ENCODE results near the gene CAP2.
"Not testable (repeated sequence)": the region's sequence is repeated elsewhere in the genome, so short reads cannot be mapped to it uniquely, and the experiment has no call there.

The CAP2 gene

GRCh38 chr6:17577059-17577458 is 183.7 kb downstream of the CAP2 start:
- TF ChIP-seq, protein P1, sequence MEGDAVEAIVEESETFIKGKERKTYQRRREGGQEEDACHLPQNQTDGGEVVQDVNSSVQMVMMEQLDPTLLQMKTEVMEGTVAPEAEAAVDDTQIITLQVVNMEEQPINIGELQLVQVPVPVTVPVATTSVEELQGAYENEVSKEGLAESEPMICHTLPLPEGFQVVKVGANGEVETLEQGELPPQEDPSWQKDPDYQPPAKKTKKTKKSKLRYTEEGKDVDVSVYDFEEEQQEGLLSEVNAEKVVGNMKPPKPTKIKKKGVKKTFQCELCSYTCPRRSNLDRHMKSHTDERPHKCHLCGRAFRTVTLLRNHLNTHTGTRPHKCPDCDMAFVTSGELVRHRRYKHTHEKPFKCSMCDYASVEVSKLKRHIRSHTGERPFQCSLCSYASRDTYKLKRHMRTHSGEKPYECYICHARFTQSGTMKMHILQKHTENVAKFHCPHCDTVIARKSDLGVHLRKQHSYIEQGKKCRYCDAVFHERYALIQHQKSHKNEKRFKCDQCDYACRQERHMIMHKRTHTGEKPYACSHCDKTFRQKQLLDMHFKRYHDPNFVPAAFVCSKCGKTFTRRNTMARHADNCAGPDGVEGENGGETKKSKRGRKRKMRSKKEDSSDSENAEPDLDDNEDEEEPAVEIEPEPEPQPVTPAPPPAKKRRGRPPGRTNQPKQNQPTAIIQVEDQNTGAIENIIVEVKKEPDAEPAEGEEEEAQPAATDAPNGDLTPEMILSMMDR (IDR thresholded peaks at IDR 0.05; ENCODE audit: extremely low read depth, insufficient read depth, missing control alignments) = no peak
- in situ Hi-C loops (cut with MboI; ENCODE audit: low pct_unique_long_range_greater_than_20kb, low sequenced_read_pairs, unreplicated experiment) = loop anchor here (25.0 kb wide), 2 partner anchors 235 to 415 kb away; no protein-coding TSS in a partner anchor
- DNase-seq (ENCODE audit: low spot score) = no peak

DNA sequence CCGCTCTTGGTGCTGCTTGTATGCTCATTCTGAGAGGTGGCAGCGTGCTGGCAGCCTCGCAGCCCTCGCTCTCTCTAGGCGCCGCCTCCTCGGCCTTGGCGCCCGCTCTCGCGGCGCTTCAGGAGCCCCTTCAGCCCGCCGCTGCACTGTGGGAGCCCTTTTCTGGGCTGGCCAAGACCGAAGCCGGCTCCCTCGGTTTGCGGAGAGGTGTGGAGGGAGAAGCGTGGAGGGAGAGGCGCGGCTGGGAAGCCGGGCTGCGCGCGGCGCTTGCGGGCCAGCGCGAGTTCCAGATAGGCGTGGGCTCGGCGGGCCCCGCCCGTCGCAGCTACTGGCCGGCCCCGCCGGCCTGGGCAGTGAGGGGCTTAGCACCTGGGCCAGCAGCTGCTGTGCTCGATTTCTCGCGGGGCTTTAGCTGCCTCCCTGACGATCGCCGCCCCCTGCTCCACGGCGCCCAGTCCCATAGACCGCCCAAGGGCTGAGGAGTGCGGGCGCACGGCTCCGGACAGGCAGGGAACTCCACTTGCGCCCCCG is 187.2 kb downstream of the CAP2 start:
- no peak for DNase-seq (ENCODE audit: low spot score)
- TF ChIP-seq, protein P1 (IDR thresholded peaks at IDR 0.05; ENCODE audit: extremely low read depth, insufficient read depth, missing control alignments) = no peak
- in situ Hi-C loops (cut with MboI; ENCODE audit: low pct_unique_long_range_greater_than_20kb, low sequenced_read_pairs, unreplicated experiment) = loop anchor here (25.0 kb wide), 2 partner anchors 232 to 418 kb away; no protein-coding TSS in a partner anchor

DNA sequence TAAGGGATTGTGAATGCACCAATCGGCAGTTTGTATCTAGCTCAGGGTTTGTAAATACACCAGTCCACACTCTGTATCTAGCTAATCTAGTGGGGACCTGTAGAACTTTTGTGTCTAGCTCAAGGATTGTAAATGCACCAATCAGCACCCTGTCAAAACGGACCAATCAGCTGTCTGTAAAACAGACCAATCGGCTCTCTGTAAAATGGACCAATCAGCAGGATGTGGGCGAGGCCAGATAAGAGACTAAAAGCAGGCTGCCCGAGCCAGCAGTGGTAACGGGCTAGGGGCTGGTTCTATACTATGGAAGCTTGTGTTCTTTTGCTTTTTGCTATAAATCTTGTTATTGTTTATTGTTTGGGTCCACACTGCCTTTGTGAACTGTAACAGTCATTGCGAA is 187.9 kb downstream of the CAP2 start:
- in situ Hi-C loops (cut with MboI; ENCODE audit: low pct_unique_long_range_greater_than_20kb, low sequenced_read_pairs, unreplicated experiment) = loop anchor here (25.0 kb wide), 2 partner anchors 231 to 419 kb away; no protein-coding TSS in a partner anchor
- DNase-seq (ENCODE audit: low spot score) = not testable (repeated sequence)

- no peak for DNase-seq (ENCODE audit: low spot score)
- TF ChIP-seq, protein P1 (IDR thresholded peaks at IDR 0.05; ENCODE audit: extremely low read depth, insufficient read depth, missing control alignments) = no peak
- in situ Hi-C loops (cut with MboI; ENCODE audit: low pct_unique_long_range_greater_than_20kb, low sequenced_read_pairs, unreplicated experiment) = loop anchor here (25.0 kb wide), 2 partner anchors 228 to 422 kb away; no protein-coding TSS in a partner anchor
Observed at GRCh38 chr6:17583811-17584210, 190.4 kb downstream of the CAP2 start.

DNA sequence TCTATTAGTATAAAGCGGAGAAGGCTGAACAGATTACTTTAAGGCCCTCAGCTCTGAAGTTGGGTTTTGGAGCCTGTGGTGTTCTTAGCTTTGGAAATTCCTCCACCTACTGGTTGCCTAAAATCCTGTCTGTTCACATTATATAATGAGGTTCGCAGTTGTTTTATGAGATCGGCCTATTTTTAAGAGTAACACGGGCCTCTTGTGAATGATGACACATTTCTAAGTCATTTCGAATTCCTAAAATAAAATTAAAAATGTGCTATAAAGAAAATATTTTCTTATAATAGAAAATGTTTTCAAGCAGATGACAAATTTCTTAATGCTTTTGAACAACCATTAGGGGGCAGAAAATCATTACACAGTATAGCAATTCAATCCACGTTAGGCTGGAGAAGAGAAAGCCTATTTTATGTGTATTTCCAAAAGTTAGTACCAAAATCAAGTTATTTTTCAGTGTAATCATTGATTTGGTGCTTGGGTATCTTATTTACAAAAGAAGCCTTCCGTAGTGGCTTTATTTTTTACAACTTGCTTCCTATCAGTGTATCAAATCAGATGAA is 190.9 kb downstream of the CAP2 start:
- TF ChIP-seq, protein P1 (IDR thresholded peaks at IDR 0.05; ENCODE audit: extremely low read depth, insufficient read depth, missing control alignments) = peak; percentile 52
- in situ Hi-C loops (cut with MboI; ENCODE audit: low pct_unique_long_range_greater_than_20kb, low sequenced_read_pairs, unreplicated experiment) = loop anchor here (25.0 kb wide), 2 partner anchors 228 to 422 kb away; no protein-coding TSS in a partner anchor
- peak; percentile 71 for DNase-seq (ENCODE audit: low spot score)

DNA sequence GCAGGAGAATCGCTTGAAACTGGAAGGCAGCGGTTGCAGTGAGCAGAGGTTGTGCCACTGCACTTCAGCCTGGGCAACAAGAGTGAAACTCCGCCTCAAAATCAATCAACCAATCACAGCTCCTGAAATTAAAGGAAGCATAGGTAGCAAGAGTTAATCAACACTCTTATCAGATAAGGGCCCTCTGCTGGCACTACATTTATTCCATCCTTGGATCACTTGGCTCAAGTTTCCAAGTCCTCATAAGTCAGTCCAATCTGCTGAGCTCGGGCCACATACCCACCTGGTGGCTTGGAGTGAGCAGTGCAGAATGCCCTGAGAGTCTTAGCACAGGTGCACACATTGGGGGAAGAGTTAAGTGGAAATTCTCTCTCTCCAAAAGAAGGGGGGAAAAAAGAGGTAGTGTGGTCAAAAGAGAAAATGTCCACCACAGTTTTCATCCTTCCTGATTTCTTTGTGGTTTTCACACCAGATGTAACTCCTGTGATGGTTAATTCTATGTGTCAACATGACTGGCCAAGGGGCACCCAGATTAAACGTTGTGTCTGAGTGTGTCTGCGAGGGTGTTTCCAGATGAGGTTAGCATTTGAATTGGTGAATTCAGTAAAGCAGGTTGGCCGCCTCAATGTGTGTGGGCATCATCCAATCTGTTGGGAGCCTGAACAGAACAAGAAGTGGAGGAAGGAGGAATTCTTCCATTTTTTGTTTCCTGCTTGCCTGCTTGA is 192.5 kb downstream of the CAP2 start:
- in situ Hi-C loops (cut with MboI; ENCODE audit: low pct_unique_long_range_greater_than_20kb, low sequenced_read_pairs, unreplicated experiment) = loop anchor here (25.0 kb wide), 2 partner anchors 226 to 424 kb away; no protein-coding TSS in a partner anchor
- DNase-seq (ENCODE audit: low spot score) = no peak
- TF ChIP-seq, protein P1 (IDR thresholded peaks at IDR 0.05; ENCODE audit: extremely low read depth, insufficient read depth, missing control alignments) = no peak

DNA sequence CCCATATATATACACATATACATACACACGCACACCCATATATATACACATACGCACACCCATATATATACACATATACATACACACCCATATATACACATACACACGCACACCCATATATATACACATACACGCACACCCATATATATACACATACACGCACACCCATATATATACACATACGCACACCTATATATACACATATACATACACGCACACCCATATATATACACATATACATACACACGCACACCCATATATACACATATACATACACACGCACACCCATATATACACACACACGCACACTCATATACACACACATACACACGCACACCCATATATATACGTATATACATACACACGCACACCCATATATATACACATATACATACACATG is 193.2 kb downstream of the CAP2 start:
- not testable (repeated sequence) for DNase-seq (ENCODE audit: low spot score)
- in situ Hi-C loops (cut with MboI; ENCODE audit: low pct_unique_long_range_greater_than_20kb, low sequenced_read_pairs, unreplicated experiment) = loop anchor here (25.0 kb wide), 2 partner anchors 226 to 424 kb away; no protein-coding TSS in a partner anchor

All from GM13977 (cell line).